HepG2 (cell line): ENCODE measurements around the gene ADGRG6. TPM values are rescaled to one million over a fixed set of nuclear protein-coding genes. Genes with fewer than 3 reads are reported as not detected.

Experiments
- FOXK2 ChIP-seq: fragments of 450-650 bp; IDR thresholded peaks from 2 replicates; pipeline ENCODE4 v1.6.1; 2016
- PHF5A ChIP-seq: IDR thresholded peaks from one replicate; pipeline ENCODE4 v1.6.1; 2018; ENCODE audit warnings: low read depth, missing genetic modification reagents; ENCODE audit not compliant: unreplicated experiment
- PRPF4 ChIP-seq: fragments of 200-400 bp; formaldehyde crosslinking; IDR thresholded peaks from 2 replicates; pipeline ENCODE4 v1.6.1; 2016; ENCODE audit warnings: low read length, low read depth; ENCODE audit not compliant: poor library complexity, severe bottlenecking
- SIN3B ChIP-seq: fragments of 150-350 bp; IDR thresholded peaks from 2 replicates; pipeline ENCODE4 v1.6.1; 2014; ENCODE audit warnings: low read length
- ZFY ChIP-seq: sonication (generic); formaldehyde crosslinking; IDR thresholded peaks from 2 replicates; pipeline ENCODE4 v1.4.0; 2020; ENCODE audit warnings: missing genetic modification reagents
- ZNF160 ChIP-seq: sonication (generic); formaldehyde crosslinking; IDR thresholded peaks from 2 replicates; pipeline ENCODE4 v1.8.0; 2022; ENCODE audit warnings: mild to moderate bottlenecking, inconsistent platforms, missing genetic modification reagents
- ZNF17 ChIP-seq: sonication (generic); formaldehyde crosslinking; IDR thresholded peaks from 2 replicates; pipeline ENCODE4 v1.5.0; 2020; ENCODE audit warnings: mild to moderate bottlenecking, missing genetic modification reagents
- ZSCAN31 ChIP-seq: sonication (generic); formaldehyde crosslinking; IDR thresholded peaks from 2 replicates; pipeline ENCODE4 v1.5.0; 2020; ENCODE audit warnings: low read depth, mild to moderate bottlenecking, missing genetic modification reagents
- ZSCAN9 ChIP-seq: IDR thresholded peaks from 2 replicates; pipeline ENCODE4 v1.6.1; 2016; ENCODE audit warnings: borderline replicate concordance
- polyA plus RNA-seq, 8 experiments: library from polyadenylated mRNA; depleted of rRNA in 3 of 8; stranded (reverse) in 7 of 8; unstranded in 1 of 8; fragments of >200 nt; fragmentation: Illumina TruSeq in 4 of 8; extraction: Trizol in 4 of 8; gene quantifications; 2 replicates each; pipeline versions ENCODE4 v1.2.1 to v1.2.3, GENCODE V29; 2011 to 2016; ENCODE audit warnings: low read depth in 4 of 8, missing spikeins in 1 of 8, mixed read lengths in 1 of 8; ENCODE audit not compliant: insufficient read depth in 1 of 8
- total RNA-seq, 5 experiments: library from RNA; depleted of rRNA; stranded (reverse); fragments of >200 nt; fragmentation: Illumina TruSeq; extraction: Trizol; gene quantifications; 2 replicates each; pipeline ENCODE4 v1.2.3, GENCODE V29; 2016; ENCODE audit warnings: low read depth in 1 of 5
- TF ChIP-seq, protein P1 (sequence below): sonication (generic); formaldehyde crosslinking; IDR thresholded peaks from 2 replicates; pipeline ENCODE4 v1.5.1; 2020; ENCODE audit warnings: missing genetic modification reagents, mild to moderate bottlenecking, borderline replicate concordance
- TF ChIP-seq, protein P2 (sequence below): IDR thresholded peaks from 2 replicates; pipeline ENCODE4 v1.6.1; 2016; ENCODE audit warnings: missing biosample characterization, missing genetic modification reagents, low read depth
- TF ChIP-seq, protein P3 (sequence below): sonication (generic); formaldehyde crosslinking; IDR thresholded peaks from 2 replicates; pipeline ENCODE4 v1.5.0; 2020; ENCODE audit warnings: mild to moderate bottlenecking, missing genetic modification reagents, borderline replicate concordance
- TF ChIP-seq, protein P4 (sequence below): sonication (generic); formaldehyde crosslinking; IDR thresholded peaks from 2 replicates; pipeline ENCODE4 v1.8.1; 2023; ENCODE audit warnings: missing genetic modification reagents, mild to moderate bottlenecking, borderline replicate concordance
- TF ChIP-seq, protein P5 (sequence below): sonication (generic); formaldehyde crosslinking; IDR thresholded peaks from 2 replicates; pipeline ENCODE4 v1.4.0; 2020; ENCODE audit warnings: missing genetic modification reagents
- TF ChIP-seq, protein P6 (sequence below): sonication (generic); formaldehyde crosslinking; IDR thresholded peaks from 2 replicates; pipeline ENCODE4 v1.4.0; 2020; ENCODE audit warnings: mild to moderate bottlenecking, low read depth, missing genetic modification reagents
- TF ChIP-seq, protein P7 (sequence below): sonication (generic); formaldehyde crosslinking; IDR thresholded peaks from 2 replicates; pipeline ENCODE4 v1.4.0; 2020; ENCODE audit warnings: missing genetic modification reagents, low read depth, mild to moderate bottlenecking, borderline replicate concordance
- TF ChIP-seq, protein P8 (sequence below): sonication (generic); formaldehyde crosslinking; IDR thresholded peaks from 2 replicates; pipeline ENCODE4 v1.4.0; 2020; ENCODE audit warnings: missing genetic modification reagents, borderline replicate concordance

The ADGRG6 gene
- total and polyA plus RNA-seq, 2 of the 13 experiments (the other 11 are each of a cell fraction or from before 2014, with no cell fraction given) = 129 to 249 TPM

DNA sequence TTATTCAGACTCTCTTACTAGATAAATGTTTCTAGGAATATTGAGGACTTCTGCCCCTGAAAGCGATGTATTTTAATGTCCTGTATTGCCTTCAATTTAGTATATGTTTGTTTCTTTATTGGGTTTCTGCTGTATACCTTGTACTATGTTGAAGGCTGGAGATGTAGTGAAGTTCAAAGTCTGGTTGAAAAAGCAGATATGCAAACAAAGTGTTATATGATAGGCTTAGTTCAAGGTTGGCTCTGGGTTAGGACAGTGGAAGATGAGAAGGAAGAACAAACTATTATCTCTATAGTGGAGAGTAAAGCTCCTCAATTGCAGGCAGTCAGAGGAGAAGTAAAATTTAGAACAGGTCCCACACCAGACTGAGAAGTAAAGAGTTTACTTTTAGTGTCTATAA is 36.3 kb upstream of the ADGRG6 start (continued):
- TF ChIP-seq, protein P1, sequence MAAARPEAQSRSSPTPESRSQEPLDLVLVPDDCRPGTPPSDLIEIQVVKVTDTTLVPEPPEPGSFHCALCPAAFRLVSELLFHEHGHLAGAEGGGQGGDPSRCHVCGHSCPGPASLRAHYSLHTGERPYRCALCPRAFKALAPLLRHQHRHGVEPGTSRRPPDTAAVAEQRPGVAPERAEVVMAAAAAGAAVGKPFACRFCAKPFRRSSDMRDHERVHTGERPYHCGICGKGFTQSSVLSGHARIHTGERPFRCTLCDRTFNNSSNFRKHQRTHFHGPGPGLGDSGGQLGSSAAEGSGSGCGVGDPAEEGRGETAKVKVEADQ (CRISPR knock-in tag) = no peak
- peak; percentile 32; the same call in 1 of the 2 replicates for TF ChIP-seq ZSCAN31 (CRISPR knock-in tag)
- TF ChIP-seq ZNF17 (CRISPR knock-in tag) = no peak
- TF ChIP-seq, protein P2, sequence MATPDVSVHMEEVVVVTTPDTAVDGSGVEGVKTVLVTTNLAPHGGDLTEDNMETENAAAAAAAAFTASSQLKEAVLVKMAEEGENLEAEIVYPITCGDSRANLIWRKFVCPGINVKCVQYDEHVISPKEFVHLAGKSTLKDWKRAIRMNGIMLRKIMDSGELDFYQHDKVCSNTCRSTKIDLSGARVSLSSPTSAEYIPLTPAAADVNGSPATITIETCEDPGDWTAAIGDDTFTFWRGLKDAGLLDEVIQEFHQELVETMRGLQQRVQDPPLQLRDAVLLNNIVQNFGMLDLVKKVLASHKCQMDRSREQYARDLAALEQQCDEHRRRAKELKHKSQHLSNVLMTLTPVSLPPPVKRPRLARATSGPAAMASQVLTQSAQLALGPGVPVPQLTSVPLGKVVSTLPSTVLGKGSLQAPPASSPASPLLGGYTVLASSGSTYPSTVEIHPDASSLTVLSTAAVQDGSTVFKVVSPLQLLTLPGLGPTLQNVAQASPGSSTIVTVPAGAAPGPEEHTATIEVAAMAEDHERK (CRISPR knock-in tag) = no peak
- TF ChIP-seq, protein P3, sequence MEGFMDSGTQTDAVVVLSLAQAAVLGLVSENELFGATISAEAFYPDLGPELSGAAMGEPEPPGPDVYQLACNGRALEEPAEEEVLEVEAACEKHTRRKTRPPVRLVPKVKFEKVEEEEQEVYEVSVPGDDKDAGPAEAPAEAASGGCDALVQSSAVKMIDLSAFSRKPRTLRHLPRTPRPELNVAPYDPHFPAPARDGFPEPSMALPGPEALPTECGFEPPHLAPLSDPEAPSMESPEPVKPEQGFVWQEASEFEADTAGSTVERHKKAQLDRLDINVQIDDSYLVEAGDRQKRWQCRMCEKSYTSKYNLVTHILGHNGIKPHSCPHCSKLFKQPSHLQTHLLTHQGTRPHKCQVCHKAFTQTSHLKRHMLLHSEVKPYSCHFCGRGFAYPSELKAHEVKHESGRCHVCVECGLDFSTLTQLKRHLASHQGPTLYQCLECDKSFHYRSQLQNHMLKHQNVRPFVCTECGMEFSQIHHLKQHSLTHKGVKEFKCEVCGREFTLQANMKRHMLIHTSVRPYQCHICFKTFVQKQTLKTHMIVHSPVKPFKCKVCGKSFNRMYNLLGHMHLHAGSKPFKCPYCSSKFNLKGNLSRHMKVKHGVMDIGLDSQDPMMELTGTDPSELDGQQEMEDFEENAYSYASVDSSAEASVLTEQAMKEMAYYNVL (CRISPR knock-in tag) = peak; percentile 83; the same call in 1 of the 2 replicates
- TF ChIP-seq PRPF4 = no peak
- TF ChIP-seq, protein P4, sequence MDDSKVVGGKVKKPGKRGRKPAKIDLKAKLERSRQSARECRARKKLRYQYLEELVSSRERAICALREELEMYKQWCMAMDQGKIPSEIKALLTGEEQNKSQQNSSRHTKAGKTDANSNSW (CRISPR knock-in tag) = no peak
- TF ChIP-seq SIN3B = no peak
- no peak for TF ChIP-seq ZNF160 (CRISPR knock-in tag)
- TF ChIP-seq, protein P5, sequence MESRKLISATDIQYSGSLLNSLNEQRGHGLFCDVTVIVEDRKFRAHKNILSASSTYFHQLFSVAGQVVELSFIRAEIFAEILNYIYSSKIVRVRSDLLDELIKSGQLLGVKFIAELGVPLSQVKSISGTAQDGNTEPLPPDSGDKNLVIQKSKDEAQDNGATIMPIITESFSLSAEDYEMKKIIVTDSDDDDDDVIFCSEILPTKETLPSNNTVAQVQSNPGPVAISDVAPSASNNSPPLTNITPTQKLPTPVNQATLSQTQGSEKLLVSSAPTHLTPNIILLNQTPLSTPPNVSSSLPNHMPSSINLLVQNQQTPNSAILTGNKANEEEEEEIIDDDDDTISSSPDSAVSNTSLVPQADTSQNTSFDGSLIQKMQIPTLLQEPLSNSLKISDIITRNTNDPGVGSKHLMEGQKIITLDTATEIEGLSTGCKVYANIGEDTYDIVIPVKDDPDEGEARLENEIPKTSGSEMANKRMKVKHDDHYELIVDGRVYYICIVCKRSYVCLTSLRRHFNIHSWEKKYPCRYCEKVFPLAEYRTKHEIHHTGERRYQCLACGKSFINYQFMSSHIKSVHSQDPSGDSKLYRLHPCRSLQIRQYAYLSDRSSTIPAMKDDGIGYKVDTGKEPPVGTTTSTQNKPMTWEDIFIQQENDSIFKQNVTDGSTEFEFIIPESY = no peak
- TF ChIP-seq, protein P6, sequence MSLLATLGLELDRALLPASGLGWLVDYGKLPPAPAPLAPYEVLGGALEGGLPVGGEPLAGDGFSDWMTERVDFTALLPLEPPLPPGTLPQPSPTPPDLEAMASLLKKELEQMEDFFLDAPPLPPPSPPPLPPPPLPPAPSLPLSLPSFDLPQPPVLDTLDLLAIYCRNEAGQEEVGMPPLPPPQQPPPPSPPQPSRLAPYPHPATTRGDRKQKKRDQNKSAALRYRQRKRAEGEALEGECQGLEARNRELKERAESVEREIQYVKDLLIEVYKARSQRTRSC (CRISPR knock-in tag) = no peak
- TF ChIP-seq, protein P7, sequence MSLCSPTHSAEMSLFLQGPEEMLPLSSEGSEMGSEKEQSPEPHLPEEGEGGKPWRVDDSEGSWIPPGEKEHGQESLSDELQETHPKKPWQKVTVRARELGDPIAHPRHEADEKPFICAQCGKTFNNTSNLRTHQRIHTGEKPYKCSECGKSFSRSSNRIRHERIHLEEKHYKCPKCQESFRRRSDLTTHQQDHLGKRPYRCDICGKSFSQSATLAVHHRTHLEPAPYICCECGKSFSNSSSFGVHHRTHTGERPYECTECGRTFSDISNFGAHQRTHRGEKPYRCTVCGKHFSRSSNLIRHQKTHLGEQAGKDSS (CRISPR knock-in tag) = no peak
- TF ChIP-seq FOXK2 = 0 out of 2 replicates have a peak, but pooled peaks have one; percentile 21
- peak; percentile 82; the same call in 1 of the 2 replicates for TF ChIP-seq ZSCAN9 (CRISPR knock-in tag)
- peak; percentile 88 for TF ChIP-seq PHF5A (CRISPR knock-in tag)
- TF ChIP-seq ZFY (CRISPR knock-in tag) = no peak
- TF ChIP-seq, protein P8, sequence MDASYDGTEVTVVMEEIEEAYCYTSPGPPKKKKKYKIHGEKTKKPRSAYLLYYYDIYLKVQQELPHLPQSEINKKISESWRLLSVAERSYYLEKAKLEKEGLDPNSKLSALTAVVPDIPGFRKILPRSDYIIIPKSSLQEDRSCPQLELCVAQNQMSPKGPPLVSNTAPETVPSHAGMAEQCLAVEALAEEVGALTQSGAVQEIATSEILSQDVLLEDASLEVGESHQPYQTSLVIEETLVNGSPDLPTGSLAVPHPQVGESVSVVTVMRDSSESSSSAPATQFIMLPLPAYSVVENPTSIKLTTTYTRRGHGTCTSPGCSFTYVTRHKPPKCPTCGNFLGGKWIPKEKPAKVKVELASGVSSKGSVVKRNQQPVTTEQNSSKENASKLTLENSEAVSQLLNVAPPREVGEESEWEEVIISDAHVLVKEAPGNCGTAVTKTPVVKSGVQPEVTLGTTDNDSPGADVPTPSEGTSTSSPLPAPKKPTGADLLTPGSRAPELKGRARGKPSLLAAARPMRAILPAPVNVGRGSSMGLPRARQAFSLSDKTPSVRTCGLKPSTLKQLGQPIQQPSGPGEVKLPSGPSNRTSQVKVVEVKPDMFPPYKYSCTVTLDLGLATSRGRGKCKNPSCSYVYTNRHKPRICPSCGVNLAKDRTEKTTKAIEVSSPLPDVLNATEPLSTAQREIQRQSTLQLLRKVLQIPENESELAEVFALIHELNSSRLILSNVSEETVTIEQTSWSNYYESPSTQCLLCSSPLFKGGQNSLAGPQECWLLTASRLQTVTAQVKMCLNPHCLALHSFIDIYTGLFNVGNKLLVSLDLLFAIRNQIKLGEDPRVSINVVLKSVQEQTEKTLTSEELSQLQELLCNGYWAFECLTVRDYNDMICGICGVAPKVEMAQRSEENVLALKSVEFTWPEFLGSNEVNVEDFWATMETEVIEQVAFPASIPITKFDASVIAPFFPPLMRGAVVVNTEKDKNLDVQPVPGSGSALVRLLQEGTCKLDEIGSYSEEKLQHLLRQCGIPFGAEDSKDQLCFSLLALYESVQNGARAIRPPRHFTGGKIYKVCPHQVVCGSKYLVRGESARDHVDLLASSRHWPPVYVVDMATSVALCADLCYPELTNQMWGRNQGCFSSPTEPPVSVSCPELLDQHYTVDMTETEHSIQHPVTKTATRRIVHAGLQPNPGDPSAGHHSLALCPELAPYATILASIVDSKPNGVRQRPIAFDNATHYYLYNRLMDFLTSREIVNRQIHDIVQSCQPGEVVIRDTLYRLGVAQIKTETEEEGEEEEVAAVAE (CRISPR knock-in tag) = peak; percentile 87
